Suprapubic skin (tissue), 4 donors: ENCODE measurements around the gene GPC5. TPM values are rescaled to one million over a fixed set of nuclear protein-coding genes. Genes with fewer than 3 reads are reported as not detected.
"Not testable (repeated sequence)": the region's sequence is repeated elsewhere in the genome, so short reads cannot be mapped to it uniquely, and the experiment has no call there.

Experiments used
- DNase-seq, 2 donors: peaks; one replicate each; pipeline ENCODE4 v3.0.0-alpha.2; 2019; ENCODE audit warnings: low spot score in 2 of 2
- H3K27ac ChIP-seq: fragments of 200-600 bp; sonication (generic); one replicate; pipeline ENCODE4 v1.5.1; 2019
- H3K27me3 ChIP-seq: fragments of 200-600 bp; sonication (generic); one replicate; pipeline ENCODE4 v1.5.1; 2019
- H3K36me3 ChIP-seq: fragments of 200-600 bp; sonication (generic); one replicate; pipeline ENCODE4 v1.5.1; 2019
- H3K4me1 ChIP-seq: fragments of 200-600 bp; sonication (generic); one replicate; pipeline ENCODE4 v1.5.1; 2019
- H3K4me3 ChIP-seq: fragments of 200-600 bp; sonication (generic); one replicate; pipeline ENCODE4 v1.5.1; 2019; ENCODE audit warnings: mild to moderate bottlenecking
- H3K9me3 ChIP-seq: fragments of 200-600 bp; sonication (generic); one replicate; pipeline ENCODE4 v1.5.1; 2019
- CTCF ChIP-seq, 2 donors: fragments of 200-600 bp in 1 of 2; fragments of 450-650 bp in 1 of 2; sonication (generic) in 1 of 2; IDR thresholded peaks; one replicate each; pipeline ENCODE4 v1.5.1; 2016 to 2019; ENCODE audit warnings: antibody characterized with exemption in 2 of 2, mild to moderate bottlenecking in 1 of 2, moderate library complexity in 1 of 2
- EP300 ChIP-seq: sonication (generic); formaldehyde crosslinking; IDR thresholded peaks from one replicate; pipeline ENCODE4 v1.6.1; 2017; ENCODE audit warnings: antibody characterized with exemption
- POLR2A ChIP-seq, 2 donors: fragments of 450-650 bp; IDR thresholded peaks; one replicate each; pipeline ENCODE4 v1.6.1; 2017; ENCODE audit warnings: antibody characterized with exemption in 2 of 2, mild to moderate bottlenecking in 2 of 2, moderate library complexity in 2 of 2
- POLR2AphosphoS5 ChIP-seq, 3 donors: sonication (generic); formaldehyde crosslinking; IDR thresholded peaks; one replicate each; pipeline ENCODE4 v1.6.1; 2017; ENCODE audit warnings: antibody characterized with exemption in 3 of 3
- WGBS: methylation state at CpG from one replicate; pipeline ENCODE4 v1.1.5; 2018; 5-methylcytosine and 5-hydroxymethylcytosine counted together
- total RNA-seq, 4 donors: library from RNA; depleted of rRNA; stranded (reverse); fragments of >200 nt; gene quantifications; one replicate each; pipeline ENCODE4 v1.1.0, GENCODE V29; 2016

GPC5 gene
- total RNA-seq, 4 donors from 2014 or later: 0.55 TPM; not detected in 3

GRCh38 chr13:92537471-92537870 is 1139.0 kb downstream of the GPC5 start:
- no peak overlapping the region for H3K27ac ChIP-seq
- no peak for DNase-seq
- WGBS: 61% methylated on average over 2 of the region's 2 CpGs

GRCh38 chr13:92538164-92538563 is 1139.7 kb downstream of the GPC5 start:
- Histone ChIP-seq H3K27ac (no peak overlapping the region), H3K36me3 (no peaks in the 10 kb centered on the region), H3K4me3 (no peak overlapping the region), H3K9me3 (no peaks in the 10 kb centered on the region), H3K4me1 (no peaks in the 10 kb centered on the region), H3K27me3 (no peaks in the 10 kb centered on the region)
- DNase-seq: no peak
- 90% methylated on average over 3 of the region's 3 CpGs for WGBS
- TF ChIP-seq EP300: no peak
- no peak for TF ChIP-seq CTCF (IDR thresholded peaks at IDR 0.05)
- no peak for TF ChIP-seq POLR2A (IDR thresholded peaks at IDR 0.05)
- TF ChIP-seq POLR2AphosphoS5 (IDR thresholded peaks at IDR 0.05): no peak

More at GRCh38 chr13:92537471-92537870, 1139.0 kb downstream of the GPC5 start:
- no peaks in the 10 kb centered on the region for H3K9me3 ChIP-seq
- H3K4me1 ChIP-seq: no peaks in the 10 kb centered on the region
- no peaks in the 10 kb centered on the region for H3K36me3 ChIP-seq
- no peak for TF ChIP-seq CTCF (IDR thresholded peaks at IDR 0.05)
- TF ChIP-seq POLR2AphosphoS5 (IDR thresholded peaks at IDR 0.05): no peak
- TF ChIP-seq POLR2A (IDR thresholded peaks at IDR 0.05): no peak
- TF ChIP-seq EP300: no peak
- no peaks in the 10 kb centered on the region for H3K27me3 ChIP-seq
- H3K4me3 ChIP-seq: no peak overlapping the region

- not testable (repeated sequence) for H3K9me3 ChIP-seq, DNase-seq, H3K4me1 ChIP-seq, H3K27ac ChIP-seq, H3K27me3 ChIP-seq, H3K4me3 ChIP-seq, H3K36me3 ChIP-seq
- 95% methylated on average over 4 of the region's 4 CpGs for WGBS
These were observed 1140.7 kb downstream of the GPC5 start for GRCh38 chr13:92539148-92539547.

- no peaks in the 10 kb centered on the region for H3K4me1 ChIP-seq
- WGBS: 81% methylated on average over 3 of the region's 3 CpGs
- no peaks in the 10 kb centered on the region for H3K27me3 ChIP-seq
- no peaks in the 10 kb centered on the region for H3K36me3 ChIP-seq
- no peak for DNase-seq
- no peak overlapping the region for H3K27ac ChIP-seq
- no peak for TF ChIP-seq EP300
- TF ChIP-seq POLR2AphosphoS5 (IDR thresholded peaks at IDR 0.05): no peak
- TF ChIP-seq POLR2A (IDR thresholded peaks at IDR 0.05): no peak
- no peak for TF ChIP-seq CTCF (IDR thresholded peaks at IDR 0.05)
- H3K9me3 ChIP-seq: no peaks in the 10 kb centered on the region
- no peak overlapping the region for H3K4me3 ChIP-seq
These were observed 1148.8 kb downstream of the GPC5 start for GRCh38 chr13:92547266-92547665.

- no peak overlapping the region for H3K4me3 ChIP-seq
- H3K36me3 ChIP-seq: no peaks in the 10 kb centered on the region
- no peak for TF ChIP-seq EP300
- TF ChIP-seq POLR2A (IDR thresholded peaks at IDR 0.05): no peak
- TF ChIP-seq CTCF (IDR thresholded peaks at IDR 0.05): no peak
- no peak for TF ChIP-seq POLR2AphosphoS5 (IDR thresholded peaks at IDR 0.05)
- no peaks in the 10 kb centered on the region for H3K27me3 ChIP-seq
- no peak overlapping the region for H3K27ac ChIP-seq
- H3K4me1 ChIP-seq: no peaks in the 10 kb centered on the region
- WGBS: 76% methylated on average over 1 of the region's 1 CpG
- DNase-seq: no peak
- H3K9me3 ChIP-seq: no peaks in the 10 kb centered on the region
These were observed 1150.9 kb downstream of the GPC5 start for GRCh38 chr13:92549276-92549675.

GRCh38 chr13:92553470-92554114 is 1155.2 kb downstream of the GPC5 start:
- no peaks in the 10 kb centered on the region for H3K36me3 ChIP-seq
- no peak for DNase-seq
- TF ChIP-seq EP300: no peak
- no peak for TF ChIP-seq POLR2AphosphoS5 (IDR thresholded peaks at IDR 0.05)
- no peak for TF ChIP-seq POLR2A (IDR thresholded peaks at IDR 0.05)
- no peak for TF ChIP-seq CTCF (IDR thresholded peaks at IDR 0.05)
- 95% methylated on average over 3 of the region's 3 CpGs for WGBS
- no peak overlapping the region for H3K4me3 ChIP-seq
- H3K27me3 ChIP-seq: no peaks in the 10 kb centered on the region
- no peaks in the 10 kb centered on the region for H3K9me3 ChIP-seq
- no peaks in the 10 kb centered on the region for H3K4me1 ChIP-seq
- H3K27ac ChIP-seq: no peak overlapping the region
